B cell (primary cell): ENCODE data around the gene RFPL1.

Experiments used
- CTCF ChIP-seq: fragments of 200-600 bp; IDR thresholded peaks from one replicate; pipeline ENCODE4 v1.8.0; 2022; ENCODE audit warnings: antibody characterized with exemption, mild to moderate bottlenecking
- EZH2 ChIP-seq: IDR thresholded peaks from 2 replicates; pipeline ENCODE4 v1.6.1; 2012; ENCODE audit warnings: borderline replicate concordance, low read depth, mild to moderate bottlenecking, moderate library complexity, low read length; ENCODE audit not compliant: insufficient read depth, poor library complexity, severe bottlenecking

GRCh38 chr22:29433856-29434255 is 4.5 kb upstream of the RFPL1 start:
- TF ChIP-seq EZH2 (no peak), CTCF (no peak)
